Activated CD8-positive, alpha-beta T cell treated with anti-CD3 and anti-CD28 coated beads for 36 hours (primary cell): ENCODE results near the gene HIPK4. TPM values are rescaled to one million over a fixed set of nuclear protein-coding genes. Genes with fewer than 3 reads are reported as not detected.

Source experiments
- ATAC-seq: fragments of 200-7000 bp; cut with Tn5 transposase; one replicate; pipeline ENCODE4 v1.10.0; 2021; ENCODE audit warnings: mild to moderate bottlenecking, moderate library complexity
- CTCF ChIA-PET: fragments of 350-600 bp; sonication (Branson Sonifier 250); formaldehyde crosslinking; loops from one replicate; lab custom pipeline; 2021; ENCODE audit warnings: antibody characterized with exemption; lab: Charles Lee
- POLR2A ChIA-PET: fragments of 350-600 bp; sonication (Branson Sonifier 250); formaldehyde crosslinking; loops from one replicate; lab custom pipeline; 2021; ENCODE audit warnings: antibody characterized with exemption; lab: Charles Lee
- DNase-seq: peaks from one replicate; pipeline ENCODE4 v3.0.0-alpha.2; 2020
- H3K27ac Mint-ChIP-seq: one replicate; pipeline ENCODE4 v1.8.0; 2021; ENCODE audit warnings: mild to moderate bottlenecking, mixed read lengths
- H3K27me3 Mint-ChIP-seq: one replicate; pipeline ENCODE4 v1.8.0; 2021; ENCODE audit warnings: mixed read lengths
- H3K36me3 Mint-ChIP-seq: one replicate; pipeline ENCODE4 v1.8.0; 2021; ENCODE audit warnings: low read depth, mixed read lengths
- H3K4me1 Mint-ChIP-seq: one replicate; pipeline ENCODE4 v1.8.0; 2021; ENCODE audit warnings: low read depth, mixed read lengths
- H3K4me3 Mint-ChIP-seq: one replicate; pipeline ENCODE4 v1.8.0; 2021; ENCODE audit warnings: mild to moderate bottlenecking, moderate library complexity, mixed read lengths
- H3K9me3 Mint-ChIP-seq: one replicate; pipeline ENCODE4 v1.8.0; 2021; ENCODE audit warnings: mixed read lengths
- intact Hi-C: fragments of 100-400 bp; cut with micrococcal nuclease; formaldehyde crosslinking; loops from one replicate; pipeline ENCODE4 v1.10.0; 2022
- total RNA-seq, 2 experiments: library from RNA; stranded (reverse); gene quantifications; one replicate each; pipeline ENCODE4 v1.2.3, GENCODE V29; 2021
- TF ChIP-seq, protein P1 (sequence below): fragments of 200-600 bp; IDR thresholded peaks from one replicate; pipeline ENCODE4 v1.8.0; 2022; ENCODE audit warnings: antibody characterized with exemption, mild to moderate bottlenecking

Gene HIPK4
- total RNA-seq, 2 experiments from 2014 or later, result not detected

GRCh38 chr19:40365010-40365409 lies 25.0 kb downstream of the HIPK4 start:
- TF ChIP-seq, protein P1, sequence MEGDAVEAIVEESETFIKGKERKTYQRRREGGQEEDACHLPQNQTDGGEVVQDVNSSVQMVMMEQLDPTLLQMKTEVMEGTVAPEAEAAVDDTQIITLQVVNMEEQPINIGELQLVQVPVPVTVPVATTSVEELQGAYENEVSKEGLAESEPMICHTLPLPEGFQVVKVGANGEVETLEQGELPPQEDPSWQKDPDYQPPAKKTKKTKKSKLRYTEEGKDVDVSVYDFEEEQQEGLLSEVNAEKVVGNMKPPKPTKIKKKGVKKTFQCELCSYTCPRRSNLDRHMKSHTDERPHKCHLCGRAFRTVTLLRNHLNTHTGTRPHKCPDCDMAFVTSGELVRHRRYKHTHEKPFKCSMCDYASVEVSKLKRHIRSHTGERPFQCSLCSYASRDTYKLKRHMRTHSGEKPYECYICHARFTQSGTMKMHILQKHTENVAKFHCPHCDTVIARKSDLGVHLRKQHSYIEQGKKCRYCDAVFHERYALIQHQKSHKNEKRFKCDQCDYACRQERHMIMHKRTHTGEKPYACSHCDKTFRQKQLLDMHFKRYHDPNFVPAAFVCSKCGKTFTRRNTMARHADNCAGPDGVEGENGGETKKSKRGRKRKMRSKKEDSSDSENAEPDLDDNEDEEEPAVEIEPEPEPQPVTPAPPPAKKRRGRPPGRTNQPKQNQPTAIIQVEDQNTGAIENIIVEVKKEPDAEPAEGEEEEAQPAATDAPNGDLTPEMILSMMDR, result no peak

GRCh38 chr19:40363069-40363468 lies 26.9 kb downstream of the HIPK4 start:
- CTCF ChIA-PET, result no interaction called here
- Mint-ChIP-seq H3K4me3 (no peak overlapping the region), H3K27me3 (no peaks in the 10 kb centered on the region), H3K4me1 (peaks cover 11% of the 10 kb centered on the region), H3K27ac (no peak overlapping the region), H3K9me3 (no peaks in the 10 kb centered on the region), H3K36me3 (no peaks in the 10 kb centered on the region)
- DNase-seq (no peak), ATAC-seq (no peak)
- POLR2A ChIA-PET, result no interaction called here
- TF ChIP-seq, protein P1, result no peak
- intact Hi-C loops, result no loop called here

More at GRCh38 chr19:40365010-40365409, 25.0 kb downstream of the HIPK4 start:
- Mint-ChIP-seq H3K36me3 (peaks cover 1% of the 10 kb centered on the region), H3K4me1 (peaks cover 11% of the 10 kb centered on the region), H3K4me3 (no peak overlapping the region), H3K27me3 (no peaks in the 10 kb centered on the region), H3K9me3 (no peaks in the 10 kb centered on the region), H3K27ac (no peak overlapping the region)
- no peak for ATAC-seq
- intact Hi-C loops, result no loop called here
- ChIA-PET POLR2A (no interaction called here), CTCF (no interaction called here)
- DNase-seq, result no peak

DNA sequence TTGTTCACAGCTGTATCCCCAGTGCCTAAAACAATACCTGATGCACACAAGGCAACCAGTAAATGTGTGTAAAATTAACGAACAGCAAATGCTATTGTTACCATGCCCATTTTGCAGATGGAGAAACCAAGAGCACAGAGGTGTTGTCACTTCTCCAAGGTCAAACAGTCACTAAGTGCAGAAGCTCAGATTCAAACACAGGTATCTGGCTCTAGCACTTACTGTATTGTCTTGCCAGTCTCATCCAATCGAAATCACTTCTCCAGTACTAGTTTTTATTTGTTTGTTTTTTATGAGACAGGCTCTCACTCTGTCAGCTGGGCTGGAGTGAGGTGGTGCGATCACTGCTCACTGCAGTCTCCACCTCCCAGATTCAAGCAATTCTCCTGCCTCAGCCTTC lies 27.8 kb downstream of the HIPK4 start:
- TF ChIP-seq, protein P1, result no peak
- no peak for DNase-seq
- H3K27ac Mint-ChIP-seq, result no peak overlapping the region
- no peak overlapping the region for H3K4me3 Mint-ChIP-seq
- H3K27me3 Mint-ChIP-seq, result no peaks in the 10 kb centered on the region
- POLR2A ChIA-PET, result no interaction called here
- no peak for ATAC-seq
- no peaks in the 10 kb centered on the region for H3K36me3 Mint-ChIP-seq
- CTCF ChIA-PET, result no interaction called here
- peaks cover 15% of the 10 kb centered on the region for H3K4me1 Mint-ChIP-seq
- intact Hi-C loops, result no loop called here
- H3K9me3 Mint-ChIP-seq, result no peaks in the 10 kb centered on the region

GRCh38 chr19:40360708-40361241 lies 29.2 kb downstream of the HIPK4 start:
- Mint-ChIP-seq H3K36me3 (no peaks in the 10 kb centered on the region), H3K4me1 (peaks cover 22% of the 10 kb centered on the region), H3K4me3 (no peak overlapping the region), H3K27me3 (no peaks in the 10 kb centered on the region), H3K27ac (no peak overlapping the region), H3K9me3 (no peaks in the 10 kb centered on the region)
- no peak for DNase-seq
- intact Hi-C loops, result no loop called here
- ChIA-PET POLR2A (interaction anchor here (1.1 kb wide), 1 partner anchor 27 kb away, joined by 3 read pairs; no protein-coding TSS in a partner anchor), CTCF (no interaction called here)
- ATAC-seq, result no peak
- TF ChIP-seq, protein P1, result no peak

DNA sequence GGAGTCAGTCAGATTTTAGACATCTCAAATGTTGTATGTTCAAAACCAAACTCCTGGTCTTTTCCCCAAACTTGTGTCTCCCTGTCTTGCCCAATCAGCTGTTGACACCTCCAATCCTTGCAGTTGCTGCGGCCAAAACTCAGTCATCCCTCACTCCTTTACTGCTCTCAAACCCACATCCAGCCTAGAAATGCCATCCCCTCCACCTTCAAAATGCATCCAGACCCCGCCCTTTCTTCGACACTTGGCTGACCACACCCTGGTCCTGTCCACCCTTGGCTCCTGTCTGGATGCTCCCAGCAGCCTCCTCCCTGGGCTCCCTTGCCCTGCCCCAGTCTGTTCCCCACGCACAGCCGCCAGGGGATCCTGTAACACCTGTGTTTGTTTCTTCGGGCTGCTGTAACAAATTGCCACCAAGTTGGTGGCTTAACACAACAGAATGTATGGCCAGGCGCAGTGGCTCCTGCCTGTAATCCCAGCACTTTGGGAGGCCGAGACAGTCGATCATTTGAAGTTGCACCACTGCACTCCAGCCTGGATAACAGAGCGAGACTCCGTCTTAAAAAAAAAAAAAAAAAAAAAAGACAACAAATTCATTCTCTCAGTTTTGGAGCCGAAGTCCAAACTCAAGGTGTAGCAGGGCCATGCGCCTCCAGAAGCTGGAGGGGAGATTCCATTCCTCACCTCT lies 29.8 kb downstream of the HIPK4 start:
- Mint-ChIP-seq H3K27me3 (no peaks in the 10 kb centered on the region), H3K27ac (no peak overlapping the region)
- CTCF ChIA-PET, result no interaction called here

More for the DNA sequence above, 29.8 kb downstream of the HIPK4 start:
- DNase-seq (no peak), ATAC-seq (no peak)
- H3K4me3 Mint-ChIP-seq, result no peak overlapping the region
- TF ChIP-seq, protein P1, result no peak
- no peaks in the 10 kb centered on the region for H3K36me3 Mint-ChIP-seq
- intact Hi-C loops, result no loop called here
- POLR2A ChIA-PET, result interaction anchor here (1.1 kb wide), 1 partner anchor 27 kb away, joined by 3 read pairs; no protein-coding TSS in a partner anchor
- H3K4me1 Mint-ChIP-seq, result peaks cover 20% of the 10 kb centered on the region
- H3K9me3 Mint-ChIP-seq, result no peaks in the 10 kb centered on the region
